Glutamatergic neuron (in vitro differentiated cells): ENCODE results near the gene PPRC1. TPM values are rescaled to one million over a fixed set of nuclear protein-coding genes. Genes with fewer than 3 reads are reported as not detected.

Experiments
- DNase-seq: peaks from one replicate; pipeline ENCODE4 v3.0.0; 2022
- H3K27ac Mint-ChIP-seq: one replicate; pipeline ENCODE4 v1.8.0; 2020; ENCODE audit warnings: mild to moderate bottlenecking, mixed read lengths, inconsistent platforms; ENCODE audit not compliant: unreplicated experiment
- H3K27me3 Mint-ChIP-seq: one replicate; pipeline ENCODE4 v1.8.0; 2020; ENCODE audit warnings: mild to moderate bottlenecking, moderate library complexity, mixed read lengths, inconsistent platforms; ENCODE audit not compliant: unreplicated experiment
- H3K36me3 Mint-ChIP-seq: one replicate; pipeline ENCODE4 v1.8.0; 2020; ENCODE audit warnings: mild to moderate bottlenecking, mixed read lengths, inconsistent platforms; ENCODE audit not compliant: unreplicated experiment
- H3K4me1 Mint-ChIP-seq: one replicate; pipeline ENCODE4 v1.8.0; 2020; ENCODE audit warnings: mild to moderate bottlenecking, low read depth, mixed read lengths, inconsistent platforms; ENCODE audit not compliant: unreplicated experiment
- H3K4me3 Mint-ChIP-seq: one replicate; pipeline ENCODE4 v1.8.0; 2020; ENCODE audit warnings: mild to moderate bottlenecking, mixed read lengths, inconsistent platforms; ENCODE audit not compliant: unreplicated experiment
- H3K9me3 Mint-ChIP-seq: one replicate; pipeline ENCODE4 v1.8.0; 2020; ENCODE audit warnings: mild to moderate bottlenecking, moderate library complexity, mixed read lengths, inconsistent platforms; ENCODE audit not compliant: unreplicated experiment
- CTCF ChIP-seq: fragments of 200-600 bp; sonication (generic); IDR thresholded peaks from one replicate; pipeline ENCODE4 v1.5.0; 2021; ENCODE audit not compliant: partially characterized antibody, unreplicated experiment
- total RNA-seq: library from RNA; stranded (reverse); fragmentation: NEBNext Ultra II Directional; extraction: Animal tissue kit (Norgen Biotek cat#: 25700); gene quantifications from one replicate; pipeline ENCODE4 v1.2.1, GENCODE V29; 2021; ENCODE audit not compliant: unreplicated experiment

Gene PPRC1
- total RNA-seq, 1 donor from 2014 or later, result 21.6 TPM

- peak; percentile 35 for TF ChIP-seq CTCF
- H3K4me3 Mint-ChIP-seq, result peak overlapping the region; percentile 94
- peak overlapping the region; percentile 100 for H3K27ac Mint-ChIP-seq
- H3K4me1 Mint-ChIP-seq, result peaks cover 45% of the 10 kb centered on the region
- peaks cover 42% of the 10 kb centered on the region for H3K27me3 Mint-ChIP-seq
- H3K9me3 Mint-ChIP-seq, result peaks cover 37% of the 10 kb centered on the region
- no peaks in the 10 kb centered on the region for H3K36me3 Mint-ChIP-seq
- DNase-seq, result peak; percentile 76
These were observed 15.3 kb upstream of the PPRC1 start for GRCh38 chr10:102117391-102118159.

GRCh38 chr10:102118867-102119266 is 14.0 kb upstream of the PPRC1 start:
- H3K9me3 Mint-ChIP-seq, result peaks cover 33% of the 10 kb centered on the region
- H3K4me3 Mint-ChIP-seq, result peak overlapping the region; percentile 92
- DNase-seq, result no peak
- peak overlapping the region; percentile 100 for H3K27ac Mint-ChIP-seq
- peaks cover 37% of the 10 kb centered on the region for H3K4me1 Mint-ChIP-seq
- H3K27me3 Mint-ChIP-seq, result peaks cover 33% of the 10 kb centered on the region
- no peaks in the 10 kb centered on the region for H3K36me3 Mint-ChIP-seq
- TF ChIP-seq CTCF, result no peak

GRCh38 chr10:102119417-102120141 is 13.3 kb upstream of the PPRC1 start:
- H3K4me1 Mint-ChIP-seq, result peaks cover 37% of the 10 kb centered on the region

GRCh38 chr10:102120142-102120990 is 12.5 kb upstream of the PPRC1 start, which contains the start of gene LDB1:
Gene LDB1, minus strand, starts transcription at chr10:102120368. Its CDS starts 258 bp downstream, at chr10:102120110.
- Mint-ChIP-seq H3K9me3 (peaks cover 29% of the 10 kb centered on the region), H3K27ac (peak within 1 kb of the TSS; percentile 100), H3K4me1 (peaks cover 36% of the 10 kb centered on the region), H3K4me3 (peak within 1 kb of the TSS; percentile 92), H3K36me3 (no peaks in the 10 kb centered on the region), H3K27me3 (peaks cover 26% of the 10 kb centered on the region)
- TF ChIP-seq CTCF, result no peak
- DNase-seq, result peak; percentile 85

More at GRCh38 chr10:102119417-102120141, 13.3 kb upstream of the PPRC1 start:
- no peak for DNase-seq
- no peak for TF ChIP-seq CTCF
- Mint-ChIP-seq H3K27ac (peak overlapping the region; percentile 100), H3K27me3 (peaks cover 32% of the 10 kb centered on the region), H3K36me3 (no peaks in the 10 kb centered on the region), H3K9me3 (peaks cover 32% of the 10 kb centered on the region), H3K4me3 (peak overlapping the region; percentile 92)
